CD4-positive, alpha-beta T cell (primary cell): Measurements from ENCODE around the gene PVALB. TPM values are rescaled to one million over a fixed set of nuclear protein-coding genes. Genes with fewer than 3 reads are reported as not detected.

Source experiments
- ATAC-seq: fragments of 200-7000 bp; cut with Tn5 transposase; one replicate; pipeline ENCODE4 v1.10.0; 2022; ENCODE audit warnings: mild to moderate bottlenecking; ENCODE audit not compliant: poor library complexity
- CTCF ChIA-PET: fragments of 350-600 bp; sonication (Branson Sonifier 250); formaldehyde crosslinking; loops from one replicate; lab custom pipeline; 2021; ENCODE audit warnings: antibody characterized with exemption, inconsistent platforms; lab: Charles Lee
- POLR2A ChIA-PET: fragments of 350-600 bp; sonication (Branson Sonifier 250); formaldehyde crosslinking; loops from one replicate; lab custom pipeline; 2021; ENCODE audit warnings: antibody characterized with exemption, inconsistent platforms; lab: Charles Lee
- DNase-seq, 14 experiments: peaks; one replicate each; pipeline ENCODE4 v3.0.0-alpha.2; 2013 to 2020; ENCODE audit warnings: mixed read lengths in 2 of 14
- H3K27ac ChIP-seq, 2 donors: one replicate each; pipeline versions ENCODE4 v1.5.1 to v1.7.0; 2013; ENCODE audit warnings: low read length in 2 of 2, low read depth in 1 of 2, mild to moderate bottlenecking in 1 of 2
- H3K27me3 ChIP-seq, 2 experiments: 1 replicate in 1 of 2; 2 replicates in 1 of 2; pipeline versions ENCODE4 v1.6.1 to v1.7.0; 2013; ENCODE audit warnings: low read length in 2 of 2, control low read depth in 1 of 2, mild to moderate bottlenecking in 1 of 2, moderate library complexity in 1 of 2; ENCODE audit not compliant: insufficient read depth in 2 of 2, control insufficient read depth in 1 of 2
- H3K36me3 ChIP-seq: one replicate; pipeline ENCODE4 v1.6.1; 2013; ENCODE audit warnings: low read length, control low read depth; ENCODE audit not compliant: insufficient read depth
- H3K4me1 ChIP-seq: one replicate; pipeline ENCODE4 v1.6.1; 2013; ENCODE audit warnings: low read length, control low read depth; ENCODE audit not compliant: insufficient read depth
- H3K4me3 ChIP-seq: one replicate; pipeline ENCODE4 v1.5.1; 2013; ENCODE audit warnings: mild to moderate bottlenecking, low read length, moderate library complexity
- H3K9me3 ChIP-seq, 2 experiments: 1 replicate in 1 of 2; 2 replicates in 1 of 2; pipeline versions ENCODE4 v1.6.1 to v1.7.0; 2013; ENCODE audit warnings: low read length in 2 of 2, mild to moderate bottlenecking in 2 of 2, control low read depth in 1 of 2, moderate library complexity in 1 of 2; ENCODE audit not compliant: control insufficient read depth in 1 of 2, insufficient read depth in 1 of 2
- H3K27ac Mint-ChIP-seq: one replicate; pipeline ENCODE4 v1.8.0; 2020; ENCODE audit warnings: mixed read lengths
- H3K27me3 Mint-ChIP-seq: one replicate; pipeline ENCODE4 v1.8.0; 2021; ENCODE audit warnings: mixed read lengths
- H3K36me3 Mint-ChIP-seq: one replicate; pipeline ENCODE4 v1.8.0; 2021; ENCODE audit warnings: low read depth, mixed read lengths
- H3K4me1 Mint-ChIP-seq: one replicate; pipeline ENCODE4 v1.8.0; 2021; ENCODE audit warnings: low read depth, mixed read lengths
- H3K4me3 Mint-ChIP-seq: one replicate; pipeline ENCODE4 v1.8.0; 2020; ENCODE audit warnings: mild to moderate bottlenecking, mixed read lengths
- H3K9me3 Mint-ChIP-seq: one replicate; pipeline ENCODE4 v1.8.0; 2020; ENCODE audit warnings: mixed read lengths
- CTCF ChIP-seq: fragments of 200-600 bp; IDR thresholded peaks from one replicate; pipeline ENCODE4 v1.8.0; 2022; ENCODE audit warnings: antibody characterized with exemption, mild to moderate bottlenecking
- intact Hi-C, 2 experiments: fragments of 100-400 bp; cut with DNase I in 1 of 2; cut with micrococcal nuclease in 1 of 2; formaldehyde crosslinking; loops; one replicate each; pipeline versions ENCODE4 v1.15.1 to v1.9.0; 2023 to 2025; cut with DNase I, micrococcal nuclease
- total RNA-seq, 174 experiments: library from RNA in 2 of 174; stranded (reverse) in 2 of 174; gene quantifications; one replicate each; pipeline ENCODE4 v1.2.3 and lab custom pipeline; 2021 to 2026

The PVALB gene
- total RNA-seq, 2 experiments from 2014 or later, result not detected

GRCh38 chr22:36839356-36840073, 22.7 kb upstream of the PVALB start:
- H3K36me3 ChIP-seq, result no peaks in the 10 kb centered on the region
- H3K4me1 Mint-ChIP-seq, result no peaks in the 10 kb centered on the region
- peaks cover 13 to 17% of the 10 kb centered on the region in 2 experiments for H3K27me3 ChIP-seq
- ATAC-seq (no peak), DNase-seq (no peak)
- peaks cover 3% of the 10 kb centered on the region for H3K9me3 Mint-ChIP-seq
- H3K9me3 ChIP-seq, result peaks cover 0 to 12% of the 10 kb centered on the region in 2 experiments
- no peak for TF ChIP-seq CTCF
- CTCF ChIA-PET, result no interaction called here
- peaks cover 59% of the 10 kb centered on the region for H3K27me3 Mint-ChIP-seq
- H3K4me3 Mint-ChIP-seq, result no peak overlapping the region
- no peak overlapping the region for H3K27ac ChIP-seq
- no peak overlapping the region for H3K27ac Mint-ChIP-seq
- H3K4me3 ChIP-seq, result no peak overlapping the region
- POLR2A ChIA-PET, result no interaction called here
- no peaks in the 10 kb centered on the region for H3K36me3 Mint-ChIP-seq
- intact Hi-C loops, result no loop called here
- no peaks in the 10 kb centered on the region for H3K4me1 ChIP-seq

GRCh38 chr22:36838119-36839030, 21.5 kb upstream of the PVALB start:
- ChIA-PET CTCF (no interaction called here), POLR2A (no interaction called here)
- no peaks in the 10 kb centered on the region for H3K36me3 Mint-ChIP-seq
- H3K9me3 Mint-ChIP-seq, result no peaks in the 10 kb centered on the region
- H3K27me3 ChIP-seq, result peaks cover 12 to 17% of the 10 kb centered on the region in 2 experiments
- H3K4me3 ChIP-seq, result no peak overlapping the region
- no peaks in the 10 kb centered on the region for H3K4me1 Mint-ChIP-seq
- intact Hi-C loops, result no loop called here
- H3K36me3 ChIP-seq, result no peaks in the 10 kb centered on the region
- no peak overlapping the region for H3K27ac Mint-ChIP-seq
- H3K4me1 ChIP-seq, result no peaks in the 10 kb centered on the region
- peaks cover 59% of the 10 kb centered on the region for H3K27me3 Mint-ChIP-seq
- no peak for TF ChIP-seq CTCF
- no peak overlapping the region for H3K4me3 Mint-ChIP-seq
- no peak for ATAC-seq
- no peak overlapping the region for H3K27ac ChIP-seq
- no peak for DNase-seq
- H3K9me3 ChIP-seq, result peaks cover 0 to 12% of the 10 kb centered on the region in 2 experiments

GRCh38 chr22:36835903-36836302, 19.1 kb upstream of the PVALB start:
- H3K36me3 ChIP-seq, result no peaks in the 10 kb centered on the region
- Mint-ChIP-seq H3K9me3 (no peaks in the 10 kb centered on the region), H3K4me1 (peaks cover 10% of the 10 kb centered on the region), H3K27ac (no peak overlapping the region), H3K27me3 (peaks cover 66% of the 10 kb centered on the region), H3K36me3 (no peaks in the 10 kb centered on the region), H3K4me3 (no peak overlapping the region)
- no peak overlapping the region for H3K4me3 ChIP-seq
- ChIA-PET POLR2A (no interaction called here), CTCF (no interaction called here)
- H3K27ac ChIP-seq, result no peak overlapping the region
- no peak for TF ChIP-seq CTCF
- ATAC-seq (no peak), DNase-seq (no peak)
- H3K27me3 ChIP-seq, result peaks cover 17 to 22% of the 10 kb centered on the region in 2 experiments
- H3K4me1 ChIP-seq, result peaks cover 4% of the 10 kb centered on the region
- intact Hi-C loops, result no loop called here
- H3K9me3 ChIP-seq, result peaks cover 0 to 12% of the 10 kb centered on the region in 2 experiments
